CD4-positive, alpha-beta T cell treated with Interleukin-2 at 100 ng/mL for 4 hours (primary cell): ENCODE data around the gene MAP3K14.
A peak's percentile ranks its signal among the peaks of the same experiment; 100 is the strongest.

Experiments
- DNase-seq: peaks from one replicate; pipeline ENCODE4 v3.0.0-alpha.2; 2020; ENCODE audit warnings: low spot score

MAP3K14 gene

GRCh38 chr17:45300060-45300751 lies 16.6 kb downstream of the MAP3K14 start:
- DNase-seq = no peak

DNA sequence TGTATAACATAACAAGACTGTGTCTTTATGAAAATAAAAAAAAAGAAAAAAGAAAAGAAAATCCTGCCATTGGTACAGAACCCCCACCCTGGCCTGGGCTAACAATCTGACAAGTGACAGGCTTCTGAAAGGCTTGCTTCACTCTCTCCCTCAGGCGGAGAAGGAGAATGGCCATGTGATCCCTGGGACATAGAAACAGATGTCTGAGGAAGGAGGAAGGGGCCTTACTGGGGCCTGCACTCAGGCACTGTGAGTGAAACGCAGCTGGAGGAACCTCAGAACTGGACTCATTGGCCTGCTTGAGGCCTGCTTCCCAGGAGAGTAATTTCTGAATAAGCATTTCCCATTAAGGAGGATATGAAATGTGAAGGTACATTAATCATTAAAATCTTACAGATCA lies 17.5 kb downstream of the MAP3K14 start:
- no peak for DNase-seq

DNA sequence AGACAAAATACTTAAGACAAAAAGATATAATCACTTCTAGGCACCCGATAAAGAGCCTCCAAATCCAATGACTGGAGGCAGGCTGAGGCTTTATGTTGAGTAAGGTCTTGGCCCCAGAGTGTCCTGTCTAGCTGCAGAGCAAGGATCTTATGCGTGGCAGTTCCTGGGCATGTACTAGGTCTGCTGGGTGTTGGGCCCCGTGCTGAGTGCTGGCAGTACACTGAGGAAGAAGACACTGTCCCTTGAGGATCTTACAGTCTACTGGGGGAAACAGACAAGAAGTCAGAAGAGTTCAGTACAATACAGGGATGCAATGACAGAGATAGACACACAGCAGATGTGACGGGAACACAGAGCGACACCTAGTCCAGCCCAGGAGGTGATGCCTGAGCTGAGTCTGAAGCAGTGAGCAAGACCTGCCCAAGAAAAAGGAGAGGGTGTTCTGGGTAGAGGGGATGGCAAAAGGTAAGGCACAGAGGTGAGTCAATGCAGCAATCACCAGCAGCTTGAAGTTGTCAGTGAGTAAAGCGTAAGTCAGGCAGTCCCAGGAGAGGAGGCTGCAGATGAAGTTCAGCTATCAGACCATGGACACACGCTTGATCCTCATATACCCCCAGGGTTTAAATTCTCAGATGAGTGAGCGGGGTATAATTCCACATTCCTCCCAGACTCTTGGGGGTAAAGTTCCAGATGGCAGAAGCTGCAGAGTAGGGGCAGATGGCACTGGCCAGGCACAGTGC lies 18.1 kb downstream of the MAP3K14 start:
- DNase-seq = no peak

GRCh38 chr17:45296833-45297124 lies 20.0 kb downstream of the MAP3K14 start:
- DNase-seq = no peak

DNA sequence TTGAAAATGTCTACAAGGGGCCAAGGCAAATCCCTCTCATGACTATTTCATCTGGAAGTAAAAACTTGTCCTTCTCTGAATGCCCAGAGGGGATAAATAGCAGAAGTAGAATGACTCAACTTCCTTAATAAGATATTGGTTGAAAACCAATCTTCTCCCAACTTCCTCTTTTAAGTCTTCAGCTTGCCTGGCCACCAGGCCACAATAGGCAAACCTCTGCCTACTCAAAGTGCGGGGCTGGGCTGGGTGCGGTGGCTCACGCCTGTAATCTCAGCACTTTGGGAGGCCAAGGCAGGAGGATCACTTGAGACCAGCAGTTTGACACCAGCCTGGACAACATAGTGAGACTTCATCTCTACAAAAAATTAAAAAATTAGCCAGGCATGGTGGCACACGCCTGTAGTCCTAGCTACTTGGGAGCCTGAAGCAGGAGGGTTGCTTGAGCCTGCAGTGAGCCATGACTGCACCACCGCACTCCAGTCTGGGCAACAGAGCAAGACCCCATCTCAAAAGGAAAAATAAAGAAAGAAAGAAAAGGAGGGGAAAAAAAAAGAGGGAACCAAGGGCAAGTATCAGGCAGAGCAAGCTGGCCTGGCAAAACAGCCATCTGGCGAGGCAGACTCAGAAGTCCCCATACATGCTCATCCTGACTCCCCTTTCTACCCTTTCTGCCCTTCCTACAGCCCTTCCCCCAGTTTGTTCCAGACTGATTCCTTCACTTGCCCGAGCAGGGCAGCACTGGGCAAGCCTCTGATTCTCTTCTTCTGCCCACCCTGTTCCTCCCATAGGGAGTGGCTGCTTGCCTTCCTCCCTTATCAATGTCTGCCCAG lies 20.6 kb downstream of the MAP3K14 start:
- no peak for DNase-seq

- no peak for DNase-seq
Observed at GRCh38 chr17:45294506-45294905, 22.3 kb downstream of the MAP3K14 start.

GRCh38 chr17:45293413-45294211 lies 23.2 kb downstream of the MAP3K14 start:
- peak; percentile 35 for DNase-seq

- no peak for DNase-seq
Observed at GRCh38 chr17:45292696-45293412, 24.0 kb downstream of the MAP3K14 start.

DNA sequence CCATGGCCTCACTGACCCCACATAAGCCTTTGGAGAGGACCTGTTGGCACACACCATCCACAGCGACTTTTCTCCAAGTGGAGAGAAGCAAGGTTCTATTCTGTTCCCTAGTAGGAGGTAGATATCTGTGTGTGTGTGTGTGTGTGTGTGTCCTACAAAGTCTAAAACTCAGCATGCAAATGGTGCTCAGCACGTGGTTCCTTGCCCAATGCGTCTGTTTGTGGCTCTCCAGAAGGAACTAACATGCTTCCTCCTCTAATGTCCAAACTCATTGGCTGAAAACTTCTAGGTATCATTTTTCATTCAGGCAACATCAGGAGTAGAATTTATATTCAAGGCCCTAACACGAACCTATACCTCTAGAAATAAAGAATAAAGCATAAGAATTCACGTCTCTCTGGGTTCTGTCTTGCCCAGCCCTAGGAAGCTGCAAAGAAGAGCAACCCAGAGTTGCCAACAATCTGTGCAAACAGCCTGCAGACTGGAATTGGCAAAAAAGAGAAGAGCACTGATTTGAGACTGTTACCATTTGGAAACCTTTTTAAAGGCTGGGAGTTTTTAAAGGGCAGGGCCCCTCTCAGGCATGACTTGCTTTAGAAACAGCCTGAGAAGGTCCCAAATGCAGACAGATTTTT lies 25.5 kb downstream of the MAP3K14 start:
- no peak for DNase-seq

DNA sequence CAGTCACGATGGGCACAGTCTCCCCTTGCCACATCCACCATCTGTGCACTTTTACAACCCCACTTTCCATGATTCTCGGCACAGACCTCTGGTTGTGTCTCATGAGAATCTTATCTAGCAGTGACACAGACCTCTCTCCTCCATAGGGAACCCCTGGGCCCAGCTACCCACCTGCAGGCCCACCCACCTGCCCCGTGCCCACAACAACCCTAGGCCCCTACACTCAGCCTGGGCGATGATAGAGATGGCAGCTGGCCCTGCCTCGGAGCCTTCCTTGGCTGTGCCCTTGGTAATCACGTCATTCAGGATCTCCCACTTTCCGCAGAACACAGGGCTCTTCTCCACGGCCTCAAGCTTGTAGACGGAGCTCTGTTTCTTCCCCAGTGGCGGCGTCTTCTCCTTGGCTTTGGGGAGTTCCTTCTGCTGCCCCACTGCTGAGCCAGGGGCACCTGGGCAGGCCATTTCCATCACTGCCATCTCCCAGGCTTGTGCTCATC lies 26.5 kb downstream of the MAP3K14 start:
- no peak for DNase-seq

GRCh38 chr17:45289301-45290268 lies 27.2 kb downstream of the MAP3K14 start:
- DNase-seq = no peak

GRCh38 chr17:45288825-45289224 lies 28.0 kb downstream of the MAP3K14 start:
- DNase-seq = no peak

- no peak for DNase-seq
Observed at GRCh38 chr17:45287526-45288500, 29.0 kb downstream of the MAP3K14 start.

DNA sequence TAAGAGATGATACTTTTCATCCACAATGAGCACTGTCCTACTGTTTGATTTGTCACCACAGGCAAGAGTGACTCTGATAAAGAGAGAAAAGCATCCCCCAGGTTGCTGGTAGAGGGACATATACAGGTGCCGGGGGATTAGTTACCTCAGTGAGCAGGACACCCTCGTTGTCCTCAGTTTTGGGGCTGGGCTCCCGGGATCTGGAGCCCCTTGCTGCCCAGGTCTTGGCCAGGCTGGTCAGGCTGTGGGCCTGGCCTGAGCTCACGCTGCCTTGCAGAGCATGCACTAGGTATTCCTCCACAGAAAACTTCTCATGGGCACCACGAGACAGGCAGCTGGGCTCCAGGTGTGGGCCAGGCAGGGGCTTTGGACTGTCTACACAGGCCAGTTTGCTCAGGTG lies 30.5 kb downstream of the MAP3K14 start:
- no peak for DNase-seq

- peak; percentile 36 for DNase-seq
Observed at GRCh38 chr17:45284176-45285140, 32.4 kb downstream of the MAP3K14 start.

DNA sequence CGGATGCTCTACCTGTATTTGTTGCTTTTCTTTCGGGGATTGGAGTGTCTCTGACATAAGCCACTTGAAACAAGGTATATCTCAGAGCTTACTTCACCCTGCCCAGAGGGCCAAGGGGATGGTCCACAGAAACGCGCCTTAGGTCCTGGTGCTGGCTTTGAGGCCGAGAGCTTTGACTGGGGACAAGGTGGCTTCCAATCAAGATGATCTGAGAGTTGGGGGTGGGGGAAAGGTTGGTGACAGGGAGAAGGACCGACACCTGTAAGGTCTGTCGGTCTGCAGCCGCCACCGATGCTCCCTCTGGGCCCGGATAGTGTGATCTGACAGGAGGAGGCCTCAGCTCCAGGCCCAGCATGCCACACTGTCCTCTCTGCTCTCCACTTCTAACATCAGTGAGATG lies 33.1 kb downstream of the MAP3K14 start:
- DNase-seq = no peak
